NCI-H1105 (cell line): ENCODE data around the gene HADHA.
A peak's percentile ranks its signal among the peaks of the same experiment; 100 is the strongest.
"Not testable (repeated sequence)": the region's sequence is repeated elsewhere in the genome, so short reads cannot be mapped to it uniquely, and the experiment has no call there.

Experiments used
- DNase-seq: peaks from one replicate; lab custom pipeline; 2025; lab: John Stamatoyannopoulos, UW

HADHA gene

DNA sequence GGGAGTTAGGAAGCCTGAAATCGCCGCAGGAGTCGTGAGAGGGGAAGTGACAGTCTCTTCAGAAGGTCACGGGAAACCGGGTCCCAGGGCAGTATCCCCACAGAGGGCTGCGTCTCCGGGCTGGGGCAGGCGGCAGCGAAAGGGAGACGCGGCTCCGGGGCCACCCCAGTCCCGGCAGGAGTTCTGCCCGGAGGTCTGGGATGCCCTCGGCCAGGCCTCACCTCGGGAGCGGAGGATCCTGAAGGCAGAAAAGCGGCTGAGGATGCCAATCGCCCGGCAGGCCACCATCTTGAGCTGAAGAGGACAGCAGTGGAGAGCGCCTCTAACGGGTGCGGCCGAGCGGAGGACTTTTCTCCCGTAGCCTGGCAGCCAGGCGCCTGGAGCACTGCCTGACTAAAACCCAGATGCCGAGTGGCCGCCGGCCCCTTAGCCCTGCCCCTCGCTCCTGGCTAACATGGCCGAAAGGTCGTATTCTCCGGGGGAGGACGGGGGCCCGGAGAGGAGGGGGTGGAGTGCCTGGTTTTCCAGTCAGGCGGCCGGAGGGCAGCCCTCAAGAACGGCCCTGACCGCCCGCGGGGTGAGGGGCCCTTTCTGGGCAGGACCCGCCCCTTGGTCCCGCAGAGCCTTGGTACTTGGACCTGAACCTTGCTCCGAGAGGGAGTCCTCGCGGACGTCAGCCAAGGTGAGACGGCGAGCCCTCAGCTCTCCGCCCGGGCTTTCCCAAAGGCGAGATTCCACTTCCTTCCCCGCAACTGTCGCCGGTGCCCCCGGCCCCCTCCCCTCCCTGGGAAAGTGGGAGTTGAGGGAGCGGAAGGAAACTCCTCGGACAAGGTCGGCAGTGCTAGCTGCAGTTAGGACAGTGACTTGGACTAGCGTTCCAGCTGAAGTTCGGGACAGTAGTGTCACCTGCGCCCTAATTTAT, at the start of gene HADHA, which contains the start of gene HADHB:
TSS of gene HADHA (minus strand) at position 324 of the 922 bp plus-strand sequence. CDS start at position 288, 36 bp downstream.
TSS of gene HADHB (plus strand) at position 631 of the 922 bp plus-strand sequence. CDS start 9,316 bp downstream, outside the sequence.
- DNase-seq, result peak; percentile 83

DNA sequence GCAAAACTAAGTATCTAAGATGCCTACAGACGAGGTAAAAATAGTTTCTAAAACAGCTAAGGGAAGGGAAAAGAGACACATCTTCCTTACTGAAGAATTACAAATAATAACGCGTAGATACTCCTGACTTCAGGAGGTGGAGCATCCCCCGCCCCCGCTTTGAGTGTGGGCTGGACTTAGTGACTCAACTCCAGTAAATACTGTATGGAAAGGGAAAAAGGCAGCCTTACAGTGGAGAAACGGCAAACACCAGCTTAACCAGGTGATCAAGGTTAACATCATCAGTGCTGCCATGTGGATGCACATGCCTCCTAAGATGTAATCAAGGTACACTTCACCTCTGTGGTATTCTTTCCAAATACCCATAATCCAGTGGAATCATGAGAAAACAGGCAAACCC, 48.2 kb upstream of the HADHA start:
- no peak for DNase-seq

DNA sequence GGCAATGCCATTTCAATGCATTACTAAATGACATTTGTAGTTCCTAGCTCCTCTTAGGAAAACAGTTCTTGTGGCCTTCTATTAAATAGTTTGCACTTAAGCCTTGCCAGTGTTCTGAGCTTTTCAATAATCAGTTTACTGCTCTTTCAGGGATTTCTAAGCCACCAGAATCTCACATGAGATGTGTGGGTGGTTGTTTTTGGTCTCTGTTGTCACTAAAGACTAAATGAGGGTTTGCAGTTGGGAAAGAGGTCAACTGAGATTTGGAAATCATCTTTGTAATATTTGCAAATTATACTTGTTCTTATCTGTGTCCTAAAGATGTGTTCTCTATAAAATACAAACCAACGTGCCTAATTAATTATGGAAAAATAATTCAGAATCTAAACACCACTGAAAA, 45.6 kb upstream of the HADHA start:
- no peak for DNase-seq

DNA sequence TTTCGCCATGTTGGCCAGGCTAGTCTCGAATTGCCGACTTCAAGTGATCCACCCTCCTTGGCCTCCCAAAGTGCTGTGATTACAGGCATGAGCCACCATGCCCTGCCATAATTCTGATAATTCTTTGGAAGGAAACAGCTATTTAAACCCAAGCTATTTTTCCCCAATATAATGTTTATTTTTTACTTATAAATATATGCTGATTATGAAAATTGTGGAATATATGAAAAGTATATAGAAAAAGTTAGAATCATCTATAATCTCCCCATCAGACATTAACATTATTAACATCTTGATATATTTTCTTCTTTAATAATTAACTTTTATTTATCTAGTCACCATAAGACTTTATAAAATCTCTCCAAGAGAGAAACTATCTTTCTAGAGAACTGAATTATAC, 41.5 kb upstream of the HADHA start:
- DNase-seq, result no peak

DNA sequence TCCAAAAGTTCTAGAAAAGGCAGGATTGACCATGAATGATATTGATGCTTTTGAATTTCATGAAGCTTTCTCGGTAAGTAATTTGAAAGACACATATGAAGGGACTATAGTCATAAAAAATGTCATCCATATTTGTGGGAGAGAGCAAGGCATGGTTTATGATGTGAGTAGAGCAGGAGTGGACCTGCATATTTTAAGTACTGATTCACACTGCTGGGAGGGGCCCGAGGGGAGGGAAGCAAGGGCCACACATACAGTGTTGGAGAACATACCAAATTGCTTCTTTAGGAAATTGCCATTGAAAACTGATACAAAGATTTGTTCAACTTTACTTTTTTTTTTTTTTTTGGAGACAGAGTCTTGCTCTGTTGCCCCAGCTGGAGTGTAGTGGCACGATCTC, 39.7 kb upstream of the HADHA start:
- no peak for DNase-seq

DNA sequence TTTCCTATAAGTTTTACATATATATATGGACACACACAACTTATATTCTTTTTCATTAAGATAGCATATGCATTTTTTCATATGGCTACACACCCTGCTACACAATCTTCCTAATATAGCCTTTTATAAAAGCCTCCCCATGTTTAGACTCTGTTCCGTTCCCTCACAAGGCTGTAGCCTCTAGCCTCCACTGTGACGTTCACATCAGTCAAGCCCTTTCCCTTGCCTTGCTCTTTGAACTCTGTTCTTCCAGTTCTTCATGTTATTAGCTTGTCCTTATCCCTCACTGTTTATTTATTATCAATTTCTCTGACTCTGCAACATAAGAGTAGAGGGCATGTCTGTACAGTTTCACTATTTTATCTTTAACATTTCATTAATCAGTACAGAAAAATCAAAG, 39.2 kb upstream of the HADHA start:
- DNase-seq, result no peak

DNA sequence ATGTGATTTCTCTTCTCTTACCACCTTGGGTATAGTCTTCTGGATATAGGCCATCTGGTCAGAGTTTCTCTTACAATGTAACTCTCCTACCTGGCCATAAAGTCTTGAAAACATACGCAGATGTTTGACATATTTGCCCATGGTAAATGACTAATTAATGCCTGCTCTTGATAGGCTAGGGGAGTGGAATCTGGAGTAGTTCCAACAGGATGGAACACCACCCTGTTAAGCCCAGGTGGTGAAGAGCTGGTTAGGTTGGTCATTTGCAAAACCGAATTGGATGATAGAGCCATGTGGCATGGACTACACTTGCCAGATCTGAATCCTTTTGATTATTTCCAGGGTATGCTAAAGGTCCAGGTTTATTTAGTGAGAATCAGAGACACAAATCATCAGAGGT, 36.8 kb upstream of the HADHA start:
- DNase-seq, result no peak

DNA sequence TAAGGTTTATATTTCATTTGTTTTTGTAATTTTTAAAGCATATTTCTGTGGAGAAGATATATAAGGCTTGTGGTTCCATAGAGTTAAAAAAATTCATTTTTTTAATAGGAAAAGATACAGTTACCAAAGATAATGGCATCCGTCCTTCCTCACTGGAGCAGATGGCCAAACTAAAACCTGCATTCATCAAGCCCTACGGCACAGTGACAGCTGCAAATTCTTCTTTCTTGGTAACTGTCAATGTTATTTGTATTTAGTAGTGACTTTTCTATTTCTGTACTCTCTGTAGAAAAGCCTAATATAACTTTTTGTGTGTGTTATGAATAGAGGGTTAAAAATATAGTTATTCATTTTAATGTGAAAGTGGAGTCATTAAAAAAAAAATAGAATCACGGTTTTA, 35.5 kb upstream of the HADHA start:
- no peak for DNase-seq

DNA sequence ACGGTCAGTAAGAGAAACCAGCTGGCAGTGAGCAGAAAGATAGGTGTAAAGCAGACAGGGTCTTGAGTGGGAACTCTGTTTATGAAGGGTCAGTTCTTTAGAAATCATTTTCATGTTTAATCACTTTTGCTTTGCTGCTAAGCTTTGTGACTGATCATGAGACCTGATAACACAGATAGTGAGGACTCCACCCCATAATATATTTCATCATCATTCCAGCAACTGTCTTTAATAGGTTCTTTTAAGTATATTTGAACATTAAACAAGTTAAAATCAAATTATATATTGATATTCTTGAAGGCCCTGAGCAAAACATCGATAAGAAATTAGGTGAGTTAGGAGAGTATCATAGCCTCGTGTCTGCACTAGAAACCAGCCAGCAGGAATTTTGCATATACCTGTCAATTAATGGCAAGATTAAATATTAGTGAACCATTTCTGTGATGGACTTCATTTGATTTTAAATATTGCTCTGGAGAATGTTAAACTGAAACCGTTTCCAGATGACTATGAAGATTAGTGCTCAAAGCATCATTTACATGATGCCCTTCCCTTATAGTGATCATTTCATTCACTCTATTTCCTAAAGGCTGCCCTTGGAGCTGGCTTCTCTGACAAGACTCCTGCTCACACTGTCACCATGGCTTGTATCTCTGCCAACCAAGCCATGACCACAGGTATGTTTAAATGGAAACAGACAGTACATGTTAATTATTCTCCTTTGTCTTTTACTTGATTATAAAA, 32.2 kb upstream of the HADHA start:
- DNase-seq, result no peak

DNA sequence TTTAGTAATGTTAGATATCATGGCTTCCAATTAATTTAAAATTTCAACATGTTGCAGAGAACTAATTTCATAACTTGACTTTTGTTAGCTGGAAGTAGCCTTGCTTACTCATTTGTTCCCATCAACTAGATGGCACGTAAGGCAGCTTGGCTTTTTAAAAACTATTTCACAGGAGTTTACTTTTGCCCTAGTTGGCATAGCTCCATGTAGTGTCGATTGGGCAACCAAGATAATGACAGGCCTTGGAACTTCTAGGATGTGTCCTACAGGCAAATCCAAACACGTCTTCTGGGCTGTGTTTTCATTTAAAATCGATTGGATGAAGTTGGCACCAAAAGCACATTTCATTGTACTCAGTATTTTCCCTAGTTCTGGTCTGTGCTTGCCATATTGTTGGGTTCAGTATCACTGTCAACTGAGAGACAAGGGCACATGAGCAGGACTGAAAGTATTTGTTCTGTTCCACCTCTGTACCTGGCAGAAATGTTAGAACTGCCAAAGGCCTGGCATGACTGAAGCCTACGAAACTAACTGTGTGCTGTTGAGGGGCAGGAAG, 29.7 kb upstream of the HADHA start:
- DNase-seq, result peak; percentile 71

DNA sequence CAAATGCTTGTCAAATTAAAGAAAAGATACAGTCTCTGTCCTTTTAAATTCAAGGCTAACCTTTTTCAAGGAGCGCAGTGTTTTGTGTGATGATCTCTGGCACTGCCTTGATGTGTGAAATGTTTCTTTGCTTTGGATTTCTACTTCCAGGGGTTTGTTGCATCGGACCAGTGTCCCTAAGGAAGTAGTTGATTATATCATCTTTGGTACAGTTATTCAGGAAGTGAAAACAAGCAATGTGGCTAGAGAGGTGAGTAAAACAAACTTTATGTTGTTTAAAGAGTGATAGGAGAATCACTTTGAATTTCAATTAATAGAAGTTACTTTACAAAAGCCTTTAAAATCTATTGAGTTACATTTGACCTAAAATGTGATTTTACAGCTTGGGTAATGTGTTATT, 29.1 kb upstream of the HADHA start:
- DNase-seq, result no peak

DNA sequence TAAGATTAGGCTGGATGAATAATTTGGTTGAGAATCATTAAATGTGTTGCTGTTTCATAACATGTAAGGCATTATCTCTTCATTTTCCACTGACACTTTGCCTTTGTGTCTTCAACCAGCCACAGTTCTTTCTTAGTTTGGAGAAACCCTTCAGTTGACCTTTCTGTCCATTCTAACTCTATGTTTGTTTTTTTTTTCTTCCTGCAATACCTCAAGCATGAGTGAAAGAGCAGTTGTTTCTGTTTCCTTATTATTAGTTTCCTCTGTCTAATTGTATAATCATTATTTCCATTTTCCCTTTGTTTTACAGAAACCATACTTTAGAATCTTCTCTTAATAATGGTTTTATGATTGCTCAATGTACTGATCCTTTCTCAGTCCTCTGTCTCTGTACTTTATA, 25.9 kb upstream of the HADHA start:
- DNase-seq, result no peak

DNA sequence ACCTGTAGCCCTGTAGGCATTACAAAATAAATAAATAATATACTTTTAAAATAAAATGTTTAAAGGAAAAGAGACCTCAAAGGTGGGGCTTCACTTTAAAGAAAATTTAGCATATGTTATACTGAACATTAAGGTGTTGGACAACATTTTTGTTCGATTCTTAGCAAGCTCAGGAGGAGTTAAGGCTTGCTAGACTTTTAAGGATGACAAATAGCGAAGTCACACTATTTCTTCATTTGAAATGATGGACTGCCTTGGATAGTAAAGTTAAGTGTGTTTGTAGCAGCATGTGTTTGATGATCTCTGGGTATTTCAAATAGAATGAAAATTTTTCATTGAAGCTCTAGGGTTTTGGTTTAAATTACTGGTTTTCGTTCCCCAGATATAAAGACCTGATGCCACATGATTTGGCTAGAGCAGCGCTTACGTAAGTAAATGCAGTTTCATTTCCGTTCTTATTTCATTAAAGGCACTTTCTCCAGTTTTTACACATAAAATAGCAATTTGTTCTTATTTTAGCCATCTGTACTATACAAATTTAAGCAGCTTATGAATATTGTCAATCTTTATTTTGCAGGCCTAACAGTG, 25.2 kb upstream of the HADHA start:
- DNase-seq, result no peak

DNA sequence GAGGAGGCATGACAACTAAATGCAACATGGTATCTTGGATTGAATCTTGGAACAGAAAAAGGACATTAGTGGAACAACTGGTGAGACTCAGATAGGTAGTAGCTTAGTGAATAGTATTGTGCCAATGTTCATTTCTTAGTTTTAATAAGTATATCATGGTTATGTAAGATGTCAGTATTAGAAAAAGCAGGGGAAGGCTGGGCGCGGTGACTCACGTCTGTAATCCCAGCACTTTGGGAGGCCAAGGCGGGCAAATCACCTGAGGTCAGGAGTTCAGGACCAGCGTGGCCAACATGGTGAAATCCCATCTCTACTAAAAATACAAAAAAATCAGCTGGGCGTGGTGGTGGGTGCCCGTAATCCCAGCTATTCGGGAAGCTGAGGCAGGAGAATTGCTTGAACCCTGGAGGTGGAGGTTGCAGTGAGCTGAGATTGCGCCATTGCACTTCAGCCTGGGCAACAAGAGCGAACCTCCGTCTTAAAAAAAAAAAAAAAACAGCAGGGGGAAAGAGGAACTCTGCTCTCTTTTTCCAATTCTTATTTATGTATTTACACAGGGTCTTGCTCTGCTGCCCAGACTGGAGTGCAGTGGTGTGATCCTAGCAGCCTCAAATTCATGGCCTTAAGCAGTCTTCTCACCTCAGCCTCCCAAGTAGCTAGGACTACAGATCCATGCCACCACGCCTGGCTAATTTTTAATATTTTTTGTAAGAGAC, 24.4 kb upstream of the HADHA start:
- not testable (repeated sequence) for DNase-seq

DNA sequence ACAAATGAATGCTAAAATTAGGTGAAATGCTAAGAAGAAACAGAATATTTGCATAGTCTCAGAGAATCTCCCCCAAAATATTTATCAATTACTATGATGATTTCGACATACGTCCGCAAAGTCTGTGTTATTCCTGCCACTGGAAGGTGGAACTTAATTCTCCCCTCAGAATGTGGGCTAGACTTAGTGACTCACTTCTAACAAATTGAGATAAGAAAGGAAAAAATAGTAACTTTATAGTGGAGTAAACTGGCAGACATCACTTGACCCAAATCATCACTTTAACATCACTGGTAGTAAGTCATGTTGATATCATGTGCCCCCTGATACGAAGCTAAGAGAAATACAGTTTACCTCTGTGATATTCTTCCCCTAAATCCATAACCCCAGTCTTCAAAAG, 23.8 kb upstream of the HADHA start:
- DNase-seq, result no peak

DNA sequence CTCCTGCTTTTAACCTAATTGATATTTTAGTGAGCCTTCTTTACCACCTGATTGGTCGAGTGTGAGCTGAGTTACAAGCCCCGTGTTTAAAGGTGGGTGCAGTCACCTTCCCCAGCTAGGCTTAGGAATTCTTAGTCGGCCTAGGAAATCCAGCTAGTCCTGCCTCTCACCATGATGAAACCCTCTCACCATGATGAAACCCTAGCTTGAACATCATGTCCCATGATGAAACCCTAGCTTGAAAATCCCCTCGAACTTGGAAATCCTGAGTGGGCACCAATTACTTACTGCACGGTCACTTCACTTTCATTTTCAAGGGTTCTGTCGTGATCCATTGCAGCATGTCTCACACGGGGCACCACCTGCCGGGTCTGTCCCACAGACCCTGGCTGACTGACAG, 14.4 kb upstream of the HADHA start:
- DNase-seq, result not testable (repeated sequence)

DNA sequence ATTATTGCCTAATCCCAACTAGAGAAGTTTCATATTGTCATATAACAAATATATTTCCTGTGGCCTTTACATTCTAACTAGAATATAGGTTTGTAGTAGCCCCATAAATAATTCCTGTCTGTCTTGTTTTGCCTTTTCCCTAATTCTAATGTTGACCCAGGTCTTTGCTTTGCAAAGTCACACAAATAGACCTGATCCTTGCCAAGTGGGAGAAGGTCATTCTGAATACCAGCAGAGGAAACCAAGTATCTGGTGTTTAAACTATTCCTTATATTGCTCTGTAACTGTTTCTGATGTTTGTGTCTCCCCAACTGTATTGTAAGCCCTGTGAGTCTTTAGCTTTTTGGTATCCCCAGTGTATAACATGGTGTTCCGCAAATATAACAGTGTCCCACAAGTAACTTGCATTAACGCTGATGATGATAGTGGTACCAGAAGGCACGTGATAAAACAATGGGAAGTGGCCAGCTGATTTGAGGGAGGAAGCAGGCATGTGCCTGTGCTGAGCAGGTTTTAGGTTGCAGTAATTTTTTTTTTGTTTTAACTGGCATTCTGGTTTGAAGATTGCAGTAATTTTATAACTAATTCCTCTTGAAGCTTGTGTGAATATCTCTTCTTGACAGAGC, 11.4 kb upstream of the HADHA start:
- no peak for DNase-seq

DNA sequence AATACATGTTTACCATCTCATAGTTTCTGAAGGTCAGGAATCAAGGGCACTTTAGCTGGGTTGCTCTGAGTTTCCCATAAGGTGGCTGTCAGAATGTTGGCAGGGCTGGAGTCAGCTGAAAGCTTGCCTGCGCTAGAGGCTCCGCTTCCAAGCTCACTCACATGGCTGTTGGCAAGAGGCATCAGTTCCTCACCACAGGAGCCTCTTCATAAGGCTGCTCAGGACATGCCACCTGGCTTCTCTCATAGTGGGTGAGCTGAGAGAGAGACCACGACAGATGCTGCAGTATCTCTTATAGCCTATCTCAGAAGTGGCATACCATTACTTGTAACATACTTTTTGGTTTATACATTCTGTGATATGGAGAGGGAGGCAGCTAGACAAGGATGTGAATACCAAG, 7.5 kb upstream of the HADHA start:
- peak; percentile 2 for DNase-seq

DNA sequence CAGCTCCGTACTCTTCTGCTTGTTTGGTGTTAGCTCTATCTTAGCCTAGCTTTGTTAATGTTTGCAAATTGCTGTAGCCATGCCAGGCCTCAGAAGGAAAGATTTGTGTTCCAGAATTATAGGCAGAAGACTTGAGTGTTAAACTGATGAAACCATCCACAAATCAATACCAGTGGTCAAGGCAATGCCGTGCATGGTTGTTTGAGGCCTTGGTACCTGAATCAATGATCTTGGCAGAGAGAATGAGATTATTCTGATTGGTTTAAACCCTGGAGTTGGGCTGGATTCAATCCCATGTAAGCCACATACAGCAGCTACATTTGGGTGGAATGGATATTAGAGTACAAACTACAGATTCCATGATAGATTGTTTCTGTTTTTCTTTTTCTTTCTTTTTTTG, 5.2 kb upstream of the HADHA start:
- DNase-seq, result no peak

DNA sequence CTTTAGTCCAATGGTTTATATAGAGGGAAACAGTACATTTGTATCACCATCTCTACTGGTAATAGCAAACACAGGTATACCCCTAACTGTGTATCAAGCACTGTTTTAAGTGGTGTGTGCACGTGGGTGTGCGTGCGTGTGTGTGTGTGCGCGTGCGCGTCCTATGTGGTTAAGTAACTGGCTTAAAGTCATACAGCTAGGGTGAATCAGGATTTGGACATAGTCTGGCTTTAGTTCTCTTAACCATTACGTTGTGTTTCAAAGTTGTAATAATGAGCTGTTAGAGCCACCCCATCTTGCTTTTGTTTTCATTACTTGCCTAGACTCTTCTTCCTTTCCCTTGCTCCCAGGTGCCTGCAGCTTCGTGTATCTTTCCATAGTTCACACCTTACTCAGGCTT, 2.4 kb upstream of the HADHA start:
- no peak for DNase-seq

DNA sequence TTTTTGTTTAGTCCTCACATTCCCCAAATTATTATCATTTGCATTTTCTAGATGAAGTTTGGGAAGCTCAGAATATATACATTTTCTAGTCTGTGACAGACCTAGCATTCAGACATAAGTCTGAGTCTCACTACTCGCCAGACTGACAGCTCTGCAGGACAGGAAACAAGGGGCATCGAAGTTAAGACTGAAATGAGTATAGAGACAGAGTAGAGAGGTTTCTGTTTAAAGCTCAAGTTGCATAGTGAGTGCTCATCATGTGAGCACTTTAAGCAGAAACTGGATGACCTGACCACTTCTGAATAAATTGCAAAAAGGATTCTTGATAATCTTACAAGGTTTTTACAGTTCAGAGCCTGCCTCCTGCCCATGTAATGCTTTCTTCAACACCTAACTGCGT, 1.4 kb upstream of the HADHA start:
- no peak for DNase-seq
